ENCODE results near the gene EIF3B.
"Not testable (repeated sequence)": the region's sequence is repeated elsewhere in the genome, so short reads cannot be mapped to it uniquely, and the experiment has no call there.

The EIF3B gene

DNA sequence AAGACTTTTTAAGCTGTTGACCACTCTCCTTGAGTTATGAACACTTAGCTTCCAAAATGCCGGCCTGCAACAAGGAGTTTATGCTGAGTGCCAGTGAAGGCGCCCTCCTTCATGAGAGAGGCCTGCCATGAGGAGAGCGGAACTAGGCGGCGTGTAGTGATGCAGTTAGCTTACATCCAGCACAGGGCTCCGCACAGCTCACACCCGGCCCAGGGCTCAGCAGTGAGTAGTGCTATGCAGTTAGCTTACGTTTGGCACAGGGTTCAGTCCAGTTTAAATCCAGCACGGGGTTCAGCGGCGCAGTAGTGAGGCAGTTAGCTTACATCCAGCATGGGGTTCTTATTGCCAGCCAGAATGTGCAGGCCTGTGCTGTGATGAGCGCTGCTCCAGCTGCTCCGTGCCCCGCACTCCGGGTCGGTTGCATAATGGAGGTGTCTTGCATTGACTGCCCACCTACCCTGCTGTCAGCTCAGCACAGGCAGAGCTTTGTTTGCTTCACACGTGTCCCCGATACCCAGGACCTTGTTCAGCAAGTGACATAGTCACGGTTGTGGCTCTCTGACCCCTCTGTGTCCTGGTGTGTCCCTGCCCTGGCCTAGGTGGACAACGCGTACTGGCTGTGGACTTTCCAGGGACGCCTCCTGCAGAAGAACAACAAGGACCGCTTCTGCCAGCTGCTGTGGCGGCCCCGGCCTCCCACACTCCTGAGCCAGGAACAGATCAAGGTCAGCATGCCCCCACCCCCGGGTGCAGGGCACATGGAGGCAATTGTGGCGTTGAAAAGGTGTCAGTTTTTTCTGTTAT is 21.9 kb downstream of the EIF3B start:
- DNase-seq (ENCODE audit: low read depth), result no peak

DNA sequence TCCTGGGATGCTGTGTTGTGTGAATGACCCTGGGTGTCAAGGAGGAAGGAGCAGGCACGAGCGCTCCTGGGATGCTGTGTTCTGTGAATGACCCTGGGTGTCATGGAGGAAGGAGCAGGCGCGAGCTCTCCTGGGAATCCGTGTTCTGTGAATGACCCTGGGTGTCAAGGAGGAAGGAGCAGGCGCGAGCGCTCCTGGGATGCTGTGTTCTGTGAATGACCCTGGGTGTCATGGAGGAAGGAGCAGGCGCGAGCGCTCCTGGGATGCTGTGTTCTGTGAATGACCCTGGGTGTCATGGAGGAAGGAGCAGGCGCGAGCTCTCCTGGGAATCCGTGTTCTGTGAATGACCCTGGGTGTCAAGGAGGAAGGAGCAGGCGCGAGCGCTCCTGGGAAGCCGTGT is 22.9 kb downstream of the EIF3B start:
- not testable (repeated sequence) for DNase-seq (ENCODE audit: low read depth)

DNA sequence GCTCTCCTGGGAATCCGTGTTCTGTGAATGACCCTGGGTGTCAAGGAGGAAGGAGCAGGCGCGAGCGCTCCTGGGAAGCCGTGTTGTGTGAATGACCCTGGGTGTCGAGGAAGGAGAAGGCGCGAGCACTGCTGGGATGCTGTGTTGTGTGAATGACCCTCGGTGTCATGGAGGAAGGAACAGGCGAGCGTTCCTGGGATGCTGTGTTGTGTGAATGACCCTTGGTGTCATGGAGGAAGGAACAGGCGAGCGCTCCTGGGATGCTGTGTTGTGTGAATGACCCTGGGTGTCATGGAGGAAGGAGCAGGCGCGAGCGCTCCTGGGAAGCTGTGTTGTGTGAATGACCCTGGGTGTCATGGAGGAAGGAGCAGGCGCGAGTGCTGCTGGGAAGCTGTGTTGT is 23.5 kb downstream of the EIF3B start:
- DNase-seq (ENCODE audit: low read depth), result not testable (repeated sequence)

DNA sequence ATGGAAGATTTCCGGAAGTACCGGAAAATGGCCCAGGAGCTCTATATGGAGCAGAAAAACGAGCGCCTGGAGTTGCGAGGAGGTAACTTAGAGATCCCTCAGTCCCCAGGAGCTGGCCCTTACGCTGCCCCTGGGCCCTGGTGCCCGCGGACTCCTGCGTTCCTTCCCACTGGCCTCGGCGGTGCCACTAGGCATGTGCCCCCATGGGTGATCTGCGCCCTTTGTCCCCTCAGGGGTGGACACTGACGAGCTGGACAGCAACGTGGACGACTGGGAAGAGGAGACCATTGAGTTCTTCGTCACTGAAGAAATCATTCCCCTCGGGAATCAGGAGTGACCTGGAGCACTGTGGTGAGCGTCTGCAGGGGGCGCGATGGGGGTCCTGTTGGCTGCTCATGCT is 24.5 kb downstream of the EIF3B start:
- DNase-seq (ENCODE audit: low read depth), result no peak

DNA sequence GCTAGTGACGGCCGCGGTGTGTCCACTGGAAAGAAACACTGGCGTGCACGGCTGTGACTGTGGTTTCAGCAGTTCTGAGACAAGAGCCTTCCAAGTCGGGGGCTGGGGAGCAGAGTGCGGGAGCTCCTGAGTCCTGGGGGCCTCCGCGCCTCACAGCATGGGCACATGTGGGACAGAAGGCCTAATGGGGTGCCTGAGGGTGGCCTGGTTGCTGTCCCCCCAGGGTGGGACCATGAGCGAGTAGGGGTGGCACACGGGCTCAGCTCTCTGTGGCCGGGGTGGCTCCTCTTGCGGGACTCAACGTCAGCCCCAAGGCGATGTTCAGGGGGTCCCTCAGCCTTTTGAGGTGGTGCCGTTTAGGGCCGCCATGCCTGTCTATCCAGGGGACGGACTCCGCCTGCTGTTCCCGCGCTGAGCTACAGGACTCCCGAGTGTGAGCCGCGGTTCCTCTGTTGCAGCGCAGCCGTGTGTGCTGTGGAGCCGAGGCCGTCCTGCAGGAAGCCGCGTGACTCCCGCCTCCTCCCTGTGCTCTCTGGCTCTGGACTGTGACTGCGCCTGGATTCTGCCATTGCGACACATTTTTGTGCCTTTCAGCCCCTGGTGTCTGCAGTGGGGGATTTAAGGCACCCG is 25.3 kb downstream of the EIF3B start:
- DNase-seq (ENCODE audit: low read depth), result no peak

DNA sequence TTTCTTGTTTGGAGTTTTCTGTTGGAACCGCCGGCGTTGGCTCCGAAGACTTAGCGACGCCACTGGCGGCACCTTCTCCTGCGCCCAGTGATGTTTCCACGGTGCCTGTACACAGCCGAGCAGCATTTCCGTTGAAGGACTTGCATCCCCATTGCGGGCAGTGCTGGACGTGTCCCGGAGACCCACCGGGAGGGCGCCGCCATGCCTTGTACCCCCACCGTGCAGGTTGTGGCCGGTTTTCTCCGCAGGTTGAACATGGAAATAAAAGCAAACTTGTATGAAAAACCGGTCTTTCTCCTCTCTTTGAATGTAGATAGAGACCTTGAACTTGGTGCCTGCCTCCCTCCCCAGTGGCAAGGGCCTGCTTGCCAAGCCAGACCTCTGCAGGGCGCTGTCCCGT is 25.8 kb downstream of the EIF3B start:
- no peak for DNase-seq (ENCODE audit: low read depth)

DNA sequence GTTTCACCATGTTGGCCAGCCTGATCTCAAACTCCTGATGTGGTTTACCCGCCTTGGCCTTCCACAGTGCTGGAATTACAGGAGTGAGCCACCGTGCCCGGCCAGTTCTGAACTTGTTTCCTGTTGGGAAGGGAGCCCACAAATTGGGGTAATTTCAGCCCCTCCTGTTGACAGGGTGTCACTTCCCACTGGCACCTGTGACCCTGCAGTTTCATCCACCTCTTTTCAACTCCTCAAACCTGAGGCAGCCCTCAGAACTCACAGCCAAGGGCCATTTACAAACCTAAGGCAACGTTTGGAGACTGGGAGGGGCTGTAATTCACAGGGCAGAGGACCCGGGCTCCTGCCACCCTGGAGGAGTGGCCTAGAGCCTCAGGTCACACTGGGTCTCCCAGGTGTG is 26.6 kb downstream of the EIF3B start:
- DNase-seq (ENCODE audit: low read depth), result no peak

DNA sequence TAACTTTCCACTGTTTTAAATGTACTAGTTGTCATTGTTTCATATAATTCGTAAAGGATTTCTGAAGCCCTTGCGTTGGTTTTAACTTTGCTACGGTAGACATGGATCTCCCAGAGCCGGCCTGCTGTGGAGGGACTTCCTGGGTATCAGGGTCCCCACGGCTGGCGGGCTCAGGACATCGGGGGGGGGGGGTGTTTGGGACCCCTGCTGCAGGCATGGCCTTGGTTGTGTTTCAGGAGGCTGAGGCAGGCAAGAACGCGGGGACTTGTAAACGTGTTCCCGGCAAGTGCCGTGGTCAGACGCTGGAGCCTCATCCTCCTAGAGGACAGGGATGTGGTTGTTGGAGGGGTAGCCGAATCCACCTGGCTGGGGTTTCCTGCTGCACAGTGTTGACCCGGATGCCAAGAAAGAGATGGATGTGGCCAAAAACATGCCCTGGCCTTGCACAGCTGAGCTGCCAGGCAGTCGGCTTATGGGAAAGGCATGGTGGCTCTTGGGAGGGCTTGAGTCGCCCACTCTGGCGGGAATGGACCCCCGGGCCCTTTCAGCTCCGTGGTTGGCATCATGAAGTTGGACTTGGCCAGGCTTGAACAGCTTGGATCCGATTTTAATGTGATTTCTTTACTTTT is 27.4 kb downstream of the EIF3B start:
- no peak for DNase-seq (ENCODE audit: low read depth)

DNA sequence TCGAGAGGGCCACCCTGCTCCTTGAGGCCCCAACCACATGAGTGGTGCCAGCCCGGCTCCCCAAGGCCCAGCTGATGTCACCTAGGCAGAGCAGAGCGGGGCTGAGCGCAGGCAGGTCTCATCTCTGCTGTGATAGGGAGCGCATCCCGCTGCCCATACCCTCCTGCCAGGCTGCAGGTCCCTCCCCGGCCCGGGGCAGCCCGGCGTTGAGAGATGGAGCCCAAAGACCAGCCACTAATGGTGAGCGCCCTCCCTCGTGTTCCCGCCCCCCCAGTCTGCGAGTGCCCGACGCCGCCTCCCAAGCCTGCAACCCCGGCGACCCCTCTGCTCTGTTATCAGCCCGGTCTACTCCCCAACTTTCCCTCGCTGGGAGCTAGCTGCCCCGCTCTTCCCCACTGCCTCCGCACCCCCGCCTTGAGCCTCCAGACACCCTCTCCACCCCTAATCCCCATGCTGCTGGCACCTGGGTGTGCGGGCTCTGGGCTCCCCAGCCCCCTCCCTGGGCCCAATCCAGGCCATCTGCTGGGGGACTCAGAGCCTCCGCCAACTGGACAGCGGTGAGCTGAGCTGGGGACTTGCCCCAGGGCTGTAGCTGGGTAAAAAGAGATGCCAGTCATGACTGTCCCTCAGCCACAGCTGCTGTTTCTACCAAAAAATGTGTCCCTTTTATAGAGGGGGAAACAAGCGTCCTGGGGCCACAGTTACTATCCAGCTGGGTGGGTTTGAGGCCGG is 29.1 kb downstream of the EIF3B start:
- DNase-seq (ENCODE audit: low read depth), result no peak

DNA sequence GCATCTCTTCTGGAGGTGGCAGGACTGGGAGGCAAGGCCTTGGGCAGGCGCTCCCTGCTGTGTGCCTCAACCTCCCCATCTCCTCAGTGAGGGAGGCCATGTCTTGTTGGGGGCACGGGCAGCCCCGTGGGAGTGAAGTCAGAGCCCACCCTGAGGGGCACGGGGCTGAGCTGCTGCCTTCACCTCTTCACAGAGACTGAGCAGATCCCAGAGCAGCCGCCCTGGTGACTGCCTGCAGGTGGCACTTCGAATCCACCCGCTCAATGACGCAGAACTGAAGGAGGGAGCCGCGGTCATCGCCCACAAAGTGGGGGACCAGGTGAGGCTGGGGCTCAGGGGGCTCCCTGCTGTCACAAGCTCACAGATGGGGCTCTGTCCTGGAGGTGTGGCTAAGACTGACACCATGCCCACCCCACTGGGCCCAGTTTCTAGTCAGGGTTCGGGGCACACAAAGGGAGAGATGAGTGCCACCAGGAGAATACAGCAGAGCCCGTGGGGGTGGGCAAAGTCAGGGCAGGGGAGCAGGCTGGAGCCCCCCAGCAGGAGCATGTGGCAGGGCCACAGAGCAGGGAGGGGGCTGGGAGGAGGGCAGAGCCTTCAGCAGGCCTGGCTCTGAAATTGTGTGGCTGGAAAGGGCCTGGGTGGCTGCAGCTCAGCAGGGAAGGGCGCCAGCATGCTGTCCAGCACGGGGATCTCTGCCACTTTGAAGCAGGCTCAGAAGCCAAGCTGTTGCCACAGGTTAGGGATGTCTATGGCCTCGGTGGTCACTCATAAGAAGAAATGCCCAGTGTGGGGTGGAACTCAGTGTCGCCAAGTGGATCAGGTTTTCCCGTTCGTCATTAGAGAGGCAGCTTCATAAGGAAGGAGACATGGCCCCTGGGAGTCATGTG is 30.0 kb downstream of the EIF3B start:
- DNase-seq (ENCODE audit: low read depth), result no peak

DNA sequence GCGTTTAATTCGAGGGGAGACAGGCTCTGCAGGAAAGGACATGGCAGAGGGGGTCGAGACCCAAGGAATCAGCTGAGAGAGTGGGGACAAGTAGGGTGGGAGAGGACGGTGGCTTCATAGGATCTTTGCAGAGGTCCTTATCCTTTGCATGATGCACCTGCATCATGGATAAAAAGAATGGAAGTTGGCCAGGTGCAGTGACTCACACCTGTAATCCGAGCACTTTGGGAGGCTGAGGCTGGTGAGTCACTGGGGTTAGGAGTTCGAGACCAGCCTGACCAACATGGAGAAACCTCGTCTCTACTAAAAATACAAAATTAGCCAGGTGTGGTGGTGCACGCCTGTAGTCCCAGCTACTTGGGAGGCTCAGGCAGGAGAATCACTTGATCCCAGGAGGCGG is 31.5 kb downstream of the EIF3B start:
- DNase-seq (ENCODE audit: low read depth), result not testable (repeated sequence)

DNA sequence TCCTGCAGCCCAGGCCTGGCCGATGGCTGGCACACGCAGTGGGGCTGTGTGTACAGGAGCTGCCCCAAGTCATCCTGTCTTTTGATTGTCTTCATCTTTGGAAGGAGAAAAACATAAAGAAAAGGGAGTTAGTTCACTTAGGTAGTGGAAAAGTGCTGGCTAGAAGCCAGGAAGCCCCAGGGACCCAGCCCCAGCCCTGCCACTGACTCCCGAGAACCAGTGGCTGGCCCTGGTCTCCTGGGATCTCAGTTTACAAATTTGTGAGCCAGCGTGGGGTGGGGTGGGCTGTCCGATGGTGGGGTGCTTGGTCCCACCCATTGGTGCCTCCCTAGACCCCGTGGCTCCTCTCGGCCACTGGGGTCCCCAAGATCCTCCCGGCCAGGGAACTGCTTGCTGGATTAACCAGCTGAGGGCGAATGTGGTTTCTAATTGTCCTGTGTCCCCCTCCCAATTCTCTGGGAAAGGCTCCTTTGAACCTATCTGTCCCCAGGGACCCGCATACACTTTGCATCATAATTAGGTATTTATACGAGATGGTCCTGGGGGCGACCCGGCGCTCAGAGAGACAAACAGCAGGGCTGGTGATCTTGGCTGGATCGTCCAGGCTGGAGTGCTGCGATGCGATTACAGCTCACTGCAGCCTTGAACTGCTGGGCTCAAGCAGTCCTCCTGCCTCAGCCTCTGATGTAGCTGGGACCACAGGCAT is 32.5 kb downstream of the EIF3B start:
- no peak for DNase-seq (ENCODE audit: low read depth)

DNA sequence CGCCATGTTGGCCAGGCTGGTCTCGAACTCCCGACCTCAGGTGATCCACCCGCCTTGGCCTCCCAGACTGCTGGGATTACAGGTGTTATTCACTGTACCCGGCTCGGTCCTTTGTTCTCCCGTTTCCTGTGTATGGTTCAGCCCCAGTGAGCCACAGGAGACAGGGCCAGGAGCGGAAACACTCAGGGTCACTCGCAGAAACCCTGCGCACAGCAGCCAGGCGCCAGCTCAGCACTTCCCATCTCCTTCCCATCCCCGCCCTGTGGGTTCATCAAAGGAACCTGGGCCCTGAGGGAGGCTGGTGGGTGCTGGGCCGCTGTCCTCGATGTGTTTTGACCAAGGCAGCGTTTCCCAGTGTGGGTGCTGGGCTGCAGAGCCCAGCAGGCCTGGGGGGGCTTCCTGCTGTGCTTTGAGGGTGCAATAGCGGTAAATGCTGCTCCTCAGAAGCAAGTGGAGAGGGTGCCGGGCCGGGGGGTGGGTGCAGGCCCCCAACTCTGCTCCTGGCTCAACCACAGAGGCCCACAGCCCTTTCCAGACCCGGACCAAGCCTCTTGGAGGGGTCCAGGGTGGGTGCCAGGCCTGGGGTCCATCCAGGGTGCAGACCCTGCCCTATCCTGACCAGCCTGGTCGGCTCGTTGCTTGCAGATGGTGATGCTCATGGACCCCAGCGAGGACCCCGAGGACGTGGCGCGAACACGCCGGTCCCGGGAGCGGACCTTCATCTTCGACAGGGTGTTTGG is 33.4 kb downstream of the EIF3B start:
- no peak for DNase-seq (ENCODE audit: low read depth)

DNA sequence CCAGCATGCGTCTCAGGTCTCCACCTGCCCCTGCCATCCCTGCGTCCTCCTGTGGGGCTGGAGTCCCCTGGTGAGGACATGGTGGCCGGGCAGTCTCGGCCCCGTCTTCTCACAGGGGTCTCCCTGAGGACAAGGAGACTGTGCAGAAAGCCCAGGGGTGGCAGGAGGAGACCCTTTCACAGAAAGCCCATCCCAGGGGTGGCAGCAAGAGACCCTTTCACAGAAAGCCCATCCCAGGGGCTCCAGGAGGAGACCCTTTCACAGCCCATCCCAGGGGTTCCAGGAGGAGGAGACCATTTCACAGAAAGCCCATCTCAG is 34.0 kb downstream of the EIF3B start:
- DNase-seq (ENCODE audit: low read depth), result no peak

DNA sequence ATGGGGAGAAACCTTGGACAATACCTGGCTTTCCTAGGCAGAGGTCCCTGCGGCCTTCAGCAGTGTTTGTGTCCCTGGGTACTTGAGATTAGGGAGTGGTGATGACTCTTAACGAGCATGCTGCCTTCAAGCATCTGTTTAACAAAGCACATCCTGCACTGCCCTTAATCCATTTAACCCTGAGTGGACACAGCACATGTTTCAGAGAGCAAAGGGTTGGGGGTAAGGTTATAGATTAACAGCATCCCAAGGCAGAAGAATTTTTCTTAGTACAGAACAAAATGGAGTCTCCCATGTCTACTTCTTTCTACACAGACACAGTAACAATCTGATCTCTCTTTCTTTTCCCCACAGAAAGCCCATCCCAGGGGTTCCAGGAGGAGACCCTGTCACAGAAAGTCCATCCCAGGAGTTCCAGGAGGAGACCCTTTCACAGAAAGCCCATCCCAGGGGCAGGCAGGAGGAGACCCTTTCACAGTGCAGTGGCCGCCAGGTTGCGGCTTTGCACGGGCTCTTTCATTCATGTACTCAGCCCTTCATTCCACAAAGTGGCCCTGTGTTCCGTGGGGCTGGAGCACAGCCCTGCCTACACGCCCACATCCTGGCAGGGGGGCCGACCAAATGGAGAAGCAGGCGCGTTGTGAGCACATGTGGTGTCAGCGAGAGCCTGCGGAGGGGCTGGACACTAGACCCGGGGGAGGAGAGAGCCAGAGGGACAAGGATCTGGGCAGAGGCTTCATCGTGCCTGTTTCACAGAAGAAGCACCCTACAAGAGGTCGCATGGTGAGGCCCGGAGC is 35.6 kb downstream of the EIF3B start:
- not testable (repeated sequence) for DNase-seq (ENCODE audit: low read depth)

DNA sequence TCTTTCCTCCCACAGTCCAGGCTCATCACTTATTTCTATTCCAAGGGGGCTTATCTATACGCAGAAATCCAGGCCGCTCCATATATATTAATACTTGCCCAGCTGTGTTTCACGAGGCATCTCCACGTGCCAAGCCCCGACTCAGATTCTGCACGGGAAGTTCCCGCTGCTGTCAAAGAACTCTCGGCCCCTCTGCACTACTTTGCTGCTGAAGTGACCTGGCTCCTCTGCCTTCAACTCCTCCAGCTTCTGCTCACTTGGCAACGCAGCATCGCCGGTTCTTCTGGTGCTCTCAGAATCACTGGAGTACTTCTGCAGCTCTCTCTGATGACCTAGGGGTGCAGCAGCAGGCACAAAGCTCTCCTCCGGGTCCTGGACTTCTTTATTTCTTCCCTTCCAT is 39.1 kb downstream of the EIF3B start:
- no peak for DNase-seq (ENCODE audit: low read depth)

DNA sequence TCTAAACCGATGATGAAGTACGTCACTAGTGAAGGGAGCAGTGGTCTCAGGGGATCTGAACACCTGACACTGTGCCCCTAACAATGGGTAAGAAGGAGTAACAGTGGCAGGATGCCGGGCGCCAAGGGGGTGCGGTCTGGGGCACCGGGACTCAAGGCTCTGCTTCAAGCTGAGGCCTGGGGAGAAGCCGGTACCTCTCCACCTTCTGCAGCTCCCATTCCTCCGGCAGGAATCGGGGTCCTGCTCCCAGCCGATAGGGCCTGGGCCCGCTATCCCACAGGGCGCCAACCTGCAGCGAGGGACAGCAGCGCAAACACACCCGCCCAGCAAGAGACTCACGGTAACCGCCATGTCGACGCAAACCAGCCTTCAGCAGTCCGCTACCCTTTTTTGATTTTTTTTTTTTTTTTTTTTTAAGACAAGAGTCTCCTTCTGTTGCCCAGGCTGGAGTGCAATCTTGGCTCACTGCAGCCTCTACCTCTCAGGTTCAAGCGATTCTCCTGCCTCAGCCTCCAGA is 40.0 kb downstream of the EIF3B start:
- no peak for DNase-seq (ENCODE audit: low read depth)

DNA sequence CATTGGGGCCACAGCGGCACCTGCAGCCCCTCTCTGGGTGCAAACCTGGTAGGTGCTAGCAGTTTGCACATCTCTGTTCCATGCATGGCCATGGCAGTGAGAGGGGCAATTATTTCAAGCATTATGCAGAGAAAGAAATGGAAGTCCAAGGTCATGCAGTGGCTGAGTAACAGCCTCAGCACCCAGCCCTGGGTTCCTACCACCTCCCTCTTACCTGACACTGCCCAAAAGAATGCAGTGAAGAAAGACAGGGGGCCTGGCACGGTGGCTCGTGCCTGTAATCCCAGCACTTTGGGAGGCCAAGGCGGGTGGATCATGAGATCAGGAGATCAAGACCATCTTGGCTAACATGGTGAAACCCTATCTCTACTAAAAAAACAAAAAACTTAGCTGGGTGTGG is 43.9 kb downstream of the EIF3B start:
- no peak for DNase-seq (ENCODE audit: low read depth)

DNA sequence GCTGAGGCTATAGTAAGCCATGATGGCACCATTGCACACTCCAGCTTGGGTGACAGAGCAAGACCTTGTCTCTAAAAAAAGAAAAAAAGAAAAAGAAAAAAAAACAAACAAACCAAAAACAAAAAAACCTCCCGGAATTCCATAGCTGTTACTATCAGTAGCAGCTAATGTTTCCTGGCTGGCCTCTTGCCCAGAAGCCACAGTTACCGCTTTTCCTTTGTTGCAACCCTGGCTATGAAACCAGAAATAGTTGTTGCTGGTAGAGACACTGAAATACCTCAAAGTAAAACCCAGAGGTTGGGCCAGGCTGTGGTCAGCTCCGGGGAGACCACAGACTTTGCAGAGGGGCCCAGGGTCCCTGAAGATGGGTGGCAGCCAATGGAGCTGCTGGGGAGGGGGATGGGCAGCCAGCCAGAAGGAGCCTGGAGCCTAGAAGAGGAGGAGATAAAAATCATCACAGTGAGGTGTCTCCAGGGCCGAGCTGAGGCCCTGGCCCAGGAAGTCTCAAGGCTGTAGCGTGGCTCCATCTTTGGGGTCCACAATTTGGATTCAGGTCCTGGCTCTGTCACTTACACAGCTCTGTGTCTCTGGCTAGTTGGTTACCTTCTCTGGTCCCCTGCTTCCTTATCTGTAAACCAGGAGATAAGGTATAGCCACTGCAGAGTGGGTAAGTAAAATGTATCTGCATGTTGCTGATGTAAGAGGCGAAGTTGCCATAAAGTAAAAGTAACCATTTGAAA is 45.4 kb downstream of the EIF3B start:
- no peak for DNase-seq (ENCODE audit: low read depth)
